Measurements from ENCODE around the gene KIAA1755.

KIAA1755 gene

DNA sequence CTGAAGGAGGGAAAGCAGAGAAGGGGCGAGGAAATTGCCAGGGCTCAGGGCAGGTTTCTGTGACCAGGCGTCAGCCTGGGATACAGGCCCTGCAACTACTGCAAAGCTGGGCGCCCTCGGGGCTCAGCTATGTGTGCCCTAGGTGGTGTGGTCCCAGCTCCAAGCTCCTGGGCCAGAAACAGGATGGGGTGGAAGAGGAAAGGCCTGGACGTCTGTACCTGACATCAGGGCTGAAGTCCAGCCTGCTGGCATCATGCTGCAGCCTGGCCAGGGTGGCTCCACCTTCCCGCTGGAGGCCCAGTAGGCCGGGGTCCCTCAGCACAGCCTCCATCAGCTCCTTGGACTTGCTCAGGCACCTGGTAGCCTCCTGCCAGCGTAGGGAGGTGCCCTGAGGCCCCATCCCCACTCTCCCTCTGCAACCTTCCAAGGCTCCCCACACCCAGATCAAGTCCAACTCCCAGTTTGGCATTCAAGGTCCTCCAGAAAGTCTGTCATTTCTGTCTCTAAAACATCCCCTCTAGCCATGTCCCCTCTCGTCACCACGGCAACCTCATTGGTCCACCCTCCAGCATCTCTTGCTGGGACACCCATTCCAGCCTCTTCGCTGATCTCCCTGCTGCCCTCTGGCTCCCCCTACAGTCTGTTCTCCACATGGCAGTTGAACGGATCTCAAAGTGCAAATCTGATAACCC, 38.2 kb downstream of the KIAA1755 start:
- Histone ChIP-seq H3K4me3 (ENCODE audit: low read depth in 1 of 5, low read length in 5 of 5) (no peak overlapping the region), H3K27me3 (ENCODE audit: control insufficient read depth in 5 of 5, insufficient read depth in 4 of 5, low read length in 5 of 5) (peaks cover 0 to 7% (median 0%) of the 10 kb centered on the region in 5 donors), H3K4me1 (ENCODE audit: control insufficient read depth in 5 of 5, insufficient read depth in 5 of 5, low read length in 5 of 5) (peaks cover 0 to 4% (median 2%) of the 10 kb centered on the region in 5 donors), H3K27ac (ENCODE audit: low read depth, low read length) (no peak overlapping the region), H3K36me3 (ENCODE audit: control insufficient read depth in 5 of 5, insufficient read depth in 5 of 5, low read length in 5 of 5) (no peaks in the 10 kb centered on the region), H3K9ac (ENCODE audit: low read length in 5 of 5) (no peak overlapping the region), H3K9me3 (ENCODE audit: control insufficient read depth in 5 of 5, low read length in 5 of 5) (peaks cover 0 to 10% (median 8%) of the 10 kb centered on the region in 5 donors)

DNA sequence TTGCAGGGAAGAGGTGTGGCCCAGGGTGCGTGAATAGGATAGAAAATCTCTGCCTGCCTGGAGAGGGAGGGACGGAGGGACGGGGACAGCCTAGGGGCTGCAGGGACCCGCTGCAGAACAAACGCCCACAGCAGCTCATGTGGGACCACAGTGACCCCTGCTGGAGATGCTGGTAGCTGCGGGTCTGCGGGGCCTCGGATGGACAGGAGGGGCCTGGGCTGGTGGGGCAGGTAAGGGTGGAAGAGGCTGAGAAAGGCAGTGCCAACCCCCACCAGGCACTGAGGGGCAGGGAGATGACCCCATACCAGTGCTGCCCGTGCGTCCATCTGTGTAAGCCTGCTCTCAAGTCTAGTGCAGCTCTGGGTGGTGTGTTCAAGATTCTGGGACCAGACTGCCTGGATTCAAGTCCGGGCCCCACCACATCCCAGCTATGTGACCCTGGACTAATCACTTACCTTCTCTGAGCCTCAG, 39.4 kb downstream of the KIAA1755 start:
- H3K36me3 ChIP-seq (ENCODE audit: control insufficient read depth in 5 of 5, insufficient read depth in 5 of 5, low read length in 5 of 5), result no peaks in the 10 kb centered on the region
- no peak overlapping the region for H3K4me3 ChIP-seq (ENCODE audit: low read depth in 1 of 5, low read length in 5 of 5)
- H3K4me1 ChIP-seq (ENCODE audit: control insufficient read depth in 5 of 5, insufficient read depth in 5 of 5, low read length in 5 of 5), result peaks cover 0 to 4% (median 2%) of the 10 kb centered on the region in 5 donors
- no peak overlapping the region for H3K27ac ChIP-seq (ENCODE audit: low read depth, low read length)
- H3K27me3 ChIP-seq (ENCODE audit: control insufficient read depth in 5 of 5, insufficient read depth in 4 of 5, low read length in 5 of 5), result peaks cover 0 to 7% (median 0%) of the 10 kb centered on the region in 5 donors
- H3K9ac ChIP-seq (ENCODE audit: low read length in 5 of 5), result no peak overlapping the region
- peaks cover 0 to 10% (median 8%) of the 10 kb centered on the region in 5 donors for H3K9me3 ChIP-seq (ENCODE audit: control insufficient read depth in 5 of 5, low read length in 5 of 5)

DNA sequence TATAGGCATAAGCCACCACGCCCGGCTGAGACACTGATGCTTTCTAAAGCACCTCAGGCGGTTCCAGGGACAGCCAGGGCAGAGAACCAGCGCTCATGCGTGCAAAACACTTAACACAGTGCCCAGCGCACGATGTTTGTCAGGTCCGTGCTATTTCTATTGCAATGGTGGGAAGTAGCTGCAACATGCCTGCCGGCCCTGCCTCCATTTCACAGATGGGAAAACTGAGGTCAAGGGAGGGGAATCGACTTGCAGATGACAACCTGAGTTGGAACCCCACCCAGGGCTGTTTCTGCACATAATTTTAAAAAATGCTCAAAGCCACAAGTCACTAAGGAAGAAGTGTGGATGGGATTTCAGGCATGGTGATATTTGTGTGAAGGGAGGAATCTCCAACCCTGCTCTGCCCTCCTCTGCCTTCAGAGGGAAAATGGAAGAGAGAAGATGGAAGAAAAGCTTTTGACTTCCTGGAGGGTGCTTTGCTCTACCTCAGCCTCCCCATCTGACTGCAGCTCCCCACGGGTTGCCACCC, 39.9 kb downstream of the KIAA1755 start:
- no peaks in the 10 kb centered on the region for H3K36me3 ChIP-seq (ENCODE audit: control insufficient read depth in 5 of 5, insufficient read depth in 5 of 5, low read length in 5 of 5)

DNA sequence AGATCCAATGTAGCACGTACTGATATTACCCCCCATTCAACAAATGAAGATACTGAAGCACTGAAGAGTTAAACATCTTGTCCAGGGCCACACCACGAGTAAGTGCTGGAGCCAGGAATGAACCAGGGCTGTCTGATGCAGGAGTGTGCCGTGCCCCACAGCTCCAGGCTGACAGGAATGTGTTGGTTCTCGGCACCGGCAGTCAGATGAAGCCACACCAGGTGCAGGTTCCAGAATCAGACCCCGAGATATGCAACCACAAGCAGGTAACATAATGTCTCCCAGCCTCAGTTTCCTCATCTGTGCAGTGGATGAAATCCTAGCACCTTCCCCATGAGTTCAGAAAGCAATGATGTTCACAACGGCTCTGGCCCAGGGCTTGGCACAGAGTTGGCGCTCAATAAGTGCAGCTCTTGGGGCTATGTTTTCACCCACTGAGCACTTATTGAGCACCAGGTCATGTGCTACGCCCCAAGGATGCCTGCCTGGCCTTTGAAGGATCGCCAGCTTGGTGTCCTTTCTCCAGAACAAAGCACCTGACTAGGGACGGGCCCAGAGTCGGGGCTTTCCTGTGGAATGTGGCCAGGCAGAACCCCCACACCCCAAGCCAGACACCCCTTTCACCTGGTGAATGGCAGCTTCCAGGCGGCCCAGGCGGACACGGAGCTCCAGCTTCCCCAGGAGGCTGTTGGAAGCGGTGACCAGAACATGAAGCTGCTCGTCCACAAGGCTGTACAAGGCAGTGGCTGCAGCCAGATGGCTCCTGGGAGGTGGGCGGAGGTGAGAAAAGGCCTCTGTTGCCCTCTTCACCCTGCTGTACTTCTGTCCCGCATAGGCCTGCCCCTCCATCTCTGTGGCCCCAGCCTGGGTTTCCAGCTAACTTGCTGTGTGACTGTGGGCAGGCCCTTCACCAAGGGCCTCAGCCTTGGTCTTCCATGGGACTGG, 41.3 kb downstream of the KIAA1755 start:
- H3K27me3 ChIP-seq (ENCODE audit: control insufficient read depth in 5 of 5, insufficient read depth in 4 of 5, low read length in 5 of 5), result peaks cover 0 to 8% (median 0%) of the 10 kb centered on the region in 5 donors
- no peak overlapping the region for H3K4me3 ChIP-seq (ENCODE audit: low read depth in 1 of 5, low read length in 5 of 5)
- no peaks in the 10 kb centered on the region for H3K36me3 ChIP-seq (ENCODE audit: control insufficient read depth in 5 of 5, insufficient read depth in 5 of 5, low read length in 5 of 5)
- peaks cover 0 to 4% (median 2%) of the 10 kb centered on the region in 5 donors for H3K4me1 ChIP-seq (ENCODE audit: control insufficient read depth in 5 of 5, insufficient read depth in 5 of 5, low read length in 5 of 5)
- H3K9ac ChIP-seq (ENCODE audit: low read length in 5 of 5), result no peak overlapping the region
- no peak overlapping the region for H3K27ac ChIP-seq (ENCODE audit: low read depth, low read length)
- H3K9me3 ChIP-seq (ENCODE audit: control insufficient read depth in 5 of 5, low read length in 5 of 5), result no peaks in the 10 kb centered on the region

More for the DNA sequence above, 39.9 kb downstream of the KIAA1755 start:
- H3K9ac ChIP-seq (ENCODE audit: low read length in 5 of 5), result no peak overlapping the region
- peaks cover 0 to 7% (median 5%) of the 10 kb centered on the region in 5 donors for H3K9me3 ChIP-seq (ENCODE audit: control insufficient read depth in 5 of 5, low read length in 5 of 5)
- H3K4me1 ChIP-seq (ENCODE audit: control insufficient read depth in 5 of 5, insufficient read depth in 5 of 5, low read length in 5 of 5), result peaks cover 0 to 4% (median 2%) of the 10 kb centered on the region in 5 donors
- peaks cover 0 to 7% (median 0%) of the 10 kb centered on the region in 5 donors for H3K27me3 ChIP-seq (ENCODE audit: control insufficient read depth in 5 of 5, insufficient read depth in 4 of 5, low read length in 5 of 5)
- no peak overlapping the region for H3K4me3 ChIP-seq (ENCODE audit: low read depth in 1 of 5, low read length in 5 of 5)
- no peak overlapping the region for H3K27ac ChIP-seq (ENCODE audit: low read depth, low read length)

DNA sequence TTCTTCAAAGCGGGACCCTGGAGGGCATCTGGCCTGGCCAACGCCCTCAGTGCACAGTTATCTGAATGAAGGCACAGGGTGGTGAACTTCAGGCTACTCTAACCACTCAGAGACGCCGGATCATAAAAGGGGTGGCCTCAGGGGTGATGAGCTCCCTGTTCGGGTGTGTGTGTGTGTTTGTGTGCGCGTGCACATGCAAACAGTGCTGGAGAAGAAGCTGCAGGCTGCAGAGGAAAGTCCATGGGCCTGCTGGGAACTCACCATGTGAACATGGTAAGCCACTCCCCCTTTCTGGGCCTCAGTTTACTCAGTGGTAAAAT, 42.0 kb downstream of the KIAA1755 start:
- peaks cover 0 to 4% (median 2%) of the 10 kb centered on the region in 5 donors for H3K4me1 ChIP-seq (ENCODE audit: control insufficient read depth in 5 of 5, insufficient read depth in 5 of 5, low read length in 5 of 5)
- H3K27me3 ChIP-seq (ENCODE audit: control insufficient read depth in 5 of 5, insufficient read depth in 4 of 5, low read length in 5 of 5), result peaks cover 0 to 11% (median 0%) of the 10 kb centered on the region in 5 donors
- no peaks in the 10 kb centered on the region for H3K36me3 ChIP-seq (ENCODE audit: control insufficient read depth in 5 of 5, insufficient read depth in 5 of 5, low read length in 5 of 5)
- H3K9me3 ChIP-seq (ENCODE audit: control insufficient read depth in 5 of 5, low read length in 5 of 5), result no peaks in the 10 kb centered on the region
- no peak overlapping the region for H3K4me3 ChIP-seq (ENCODE audit: low read depth in 1 of 5, low read length in 5 of 5)
- H3K27ac ChIP-seq (ENCODE audit: low read depth, low read length), result no peak overlapping the region
- H3K9ac ChIP-seq (ENCODE audit: low read length in 5 of 5), result no peak overlapping the region

DNA sequence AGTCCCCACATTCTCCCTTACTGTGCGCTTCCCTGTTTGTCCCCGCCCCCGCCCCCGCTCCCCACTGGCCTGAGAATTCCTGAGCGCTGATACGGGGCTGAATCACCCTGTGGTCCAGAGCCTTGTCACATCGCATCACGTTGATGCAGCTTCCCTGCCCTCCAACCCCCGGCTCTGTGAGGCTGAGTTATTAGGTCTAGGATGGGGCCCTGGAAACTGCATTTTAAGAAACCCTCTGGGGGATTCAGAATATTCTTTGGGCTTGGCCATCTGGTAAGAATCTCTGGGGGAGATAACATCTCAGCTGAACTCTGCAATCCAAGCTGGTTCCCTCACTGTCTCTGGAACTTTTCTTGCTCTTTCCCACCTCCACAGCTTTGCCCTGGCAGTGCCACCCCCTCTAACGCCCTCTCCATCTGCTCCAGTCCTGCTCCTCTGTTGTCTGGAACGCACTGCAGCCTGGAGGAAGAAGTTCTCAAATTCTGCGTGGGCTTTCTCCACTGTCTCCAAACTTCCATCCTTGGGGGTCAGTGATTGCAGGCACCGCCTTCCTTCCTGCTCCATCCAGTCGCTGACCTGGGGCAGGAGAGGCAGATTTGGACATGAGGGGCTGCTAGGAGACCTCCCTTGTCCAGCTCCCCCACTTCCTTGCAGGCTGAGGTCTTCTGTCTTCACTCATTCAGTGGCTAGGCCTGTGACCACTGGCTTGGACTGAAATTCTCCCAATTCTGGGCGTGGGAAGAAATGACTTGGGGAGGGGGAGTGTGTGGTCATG, 42.6 kb downstream of the KIAA1755 start:
- H3K27me3 ChIP-seq (ENCODE audit: control insufficient read depth in 5 of 5, insufficient read depth in 4 of 5, low read length in 5 of 5), result peaks cover 0 to 11% (median 5%) of the 10 kb centered on the region in 5 donors
- H3K4me3 ChIP-seq (ENCODE audit: low read depth in 1 of 5, low read length in 5 of 5), result no peak overlapping the region
- no peak overlapping the region for H3K27ac ChIP-seq (ENCODE audit: low read depth, low read length)
- no peak overlapping the region for H3K9ac ChIP-seq (ENCODE audit: low read length in 5 of 5)
- peaks cover 0 to 4% (median 2%) of the 10 kb centered on the region in 5 donors for H3K4me1 ChIP-seq (ENCODE audit: control insufficient read depth in 5 of 5, insufficient read depth in 5 of 5, low read length in 5 of 5)
- no peaks in the 10 kb centered on the region for H3K36me3 ChIP-seq (ENCODE audit: control insufficient read depth in 5 of 5, insufficient read depth in 5 of 5, low read length in 5 of 5)
- H3K9me3 ChIP-seq (ENCODE audit: control insufficient read depth in 5 of 5, low read length in 5 of 5), result no peaks in the 10 kb centered on the region

DNA sequence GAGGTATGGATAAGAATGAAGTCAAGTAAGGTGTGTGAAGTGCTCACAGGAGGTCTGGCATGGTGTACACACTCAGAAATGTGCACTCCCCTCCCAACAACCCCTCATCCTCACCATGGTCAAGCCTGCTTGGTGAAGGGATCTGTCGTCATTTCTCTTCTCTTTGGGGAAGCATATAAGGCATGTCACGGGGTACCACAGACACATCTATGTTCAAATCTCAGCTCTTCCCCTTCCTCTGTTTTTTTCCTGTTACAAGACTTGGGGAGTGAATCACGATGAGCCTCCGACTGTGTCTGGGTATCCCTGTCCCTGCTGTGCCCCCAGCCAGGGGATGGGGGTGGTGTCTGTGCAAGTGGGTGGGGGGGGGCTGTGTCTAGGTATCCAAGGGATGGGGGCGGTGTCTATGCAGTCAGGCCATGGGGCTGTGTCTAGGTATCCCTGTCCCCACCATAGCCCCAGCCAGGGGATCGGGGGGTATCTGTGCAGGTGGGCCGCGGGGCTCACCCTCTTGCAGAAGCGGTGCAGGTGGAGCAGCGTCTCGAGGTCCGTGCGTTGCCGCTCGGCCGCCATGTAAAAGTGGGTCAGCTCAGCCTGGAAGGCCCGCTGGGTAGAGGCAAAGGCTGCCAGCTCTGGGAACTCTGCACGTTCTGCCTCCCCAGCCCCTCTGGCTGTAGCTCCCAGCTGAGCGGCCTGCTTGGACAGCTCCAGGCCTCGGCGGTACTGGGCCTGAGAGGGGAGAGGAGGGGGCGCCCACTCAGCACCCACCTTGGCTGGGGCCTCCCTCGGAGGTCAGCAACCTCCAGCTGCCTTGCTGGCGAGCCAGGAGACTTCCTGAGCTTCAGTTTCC, 43.6 kb downstream of the KIAA1755 start:
- Histone ChIP-seq H3K4me1 (ENCODE audit: control insufficient read depth in 5 of 5, insufficient read depth in 5 of 5, low read length in 5 of 5) (peaks cover 0 to 4% (median 2%) of the 10 kb centered on the region in 5 donors), H3K9ac (ENCODE audit: low read length in 5 of 5) (no peak overlapping the region), H3K27ac (ENCODE audit: low read depth, low read length) (no peak overlapping the region), H3K4me3 (ENCODE audit: low read depth in 1 of 5, low read length in 5 of 5) (no peak overlapping the region), H3K9me3 (ENCODE audit: control insufficient read depth in 5 of 5, low read length in 5 of 5) (no peaks in the 10 kb centered on the region), H3K36me3 (ENCODE audit: control insufficient read depth in 5 of 5, insufficient read depth in 5 of 5, low read length in 5 of 5) (no peaks in the 10 kb centered on the region), H3K27me3 (ENCODE audit: control insufficient read depth in 5 of 5, insufficient read depth in 4 of 5, low read length in 5 of 5) (peaks cover 0 to 14% (median 6%) of the 10 kb centered on the region in 5 donors)

DNA sequence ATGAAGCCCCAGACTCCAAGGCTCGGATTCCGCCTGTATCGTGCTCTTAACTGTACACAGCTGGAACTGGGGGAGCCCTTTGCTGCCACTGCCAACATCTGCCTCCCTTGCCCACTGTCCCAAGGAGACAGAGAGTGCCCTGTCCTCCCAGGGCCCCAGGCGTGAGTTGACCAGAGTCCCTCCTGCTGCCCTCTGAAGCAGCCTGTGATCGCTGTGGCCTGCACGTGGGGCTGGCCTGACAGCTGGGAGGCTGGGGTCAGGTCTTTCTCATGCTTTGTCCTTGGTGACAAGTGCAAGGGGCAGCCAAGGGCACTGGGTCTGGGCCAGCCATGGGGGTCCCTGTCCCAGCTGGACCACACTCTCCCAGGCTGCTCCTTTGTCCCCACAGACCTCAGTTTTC, 44.3 kb downstream of the KIAA1755 start:
- Histone ChIP-seq H3K9me3 (ENCODE audit: control insufficient read depth in 5 of 5, low read length in 5 of 5) (no peaks in the 10 kb centered on the region), H3K4me3 (ENCODE audit: low read depth in 1 of 5, low read length in 5 of 5) (no peak overlapping the region), H3K36me3 (ENCODE audit: control insufficient read depth in 5 of 5, insufficient read depth in 5 of 5, low read length in 5 of 5) (no peaks in the 10 kb centered on the region), H3K27ac (ENCODE audit: low read depth, low read length) (no peak overlapping the region), H3K27me3 (ENCODE audit: control insufficient read depth in 5 of 5, insufficient read depth in 4 of 5, low read length in 5 of 5) (peaks cover 0 to 14% (median 6%) of the 10 kb centered on the region in 5 donors), H3K9ac (ENCODE audit: low read length in 5 of 5) (no peak overlapping the region), H3K4me1 (ENCODE audit: control insufficient read depth in 5 of 5, insufficient read depth in 5 of 5, low read length in 5 of 5) (peaks cover 0 to 11% (median 2%) of the 10 kb centered on the region in 5 donors)

Data from subcutaneous abdominal adipose tissue (tissue), 5 donors.